PC-3 (cell line): Measurements from ENCODE around the gene FFAR1.

ENCODE experiments used
- EZH2phosphoT487 ChIP-seq: fragments of 300-600 bp; sonication (generic); IDR thresholded peaks from 2 replicates; pipeline ENCODE4 v1.6.1; 2018; ENCODE audit warnings: mild to moderate bottlenecking, antibody characterized with exemption, low read length, borderline replicate concordance
- TF ChIP-seq, protein P1 (sequence below): fragments of 300-600 bp; sonication (generic); conservative IDR thresholded peaks from 2 replicates; pipeline ENCODE4 v1.5.1; 2017; ENCODE audit warnings: antibody characterized with exemption, low read depth, mild to moderate bottlenecking, low read length

DNA sequence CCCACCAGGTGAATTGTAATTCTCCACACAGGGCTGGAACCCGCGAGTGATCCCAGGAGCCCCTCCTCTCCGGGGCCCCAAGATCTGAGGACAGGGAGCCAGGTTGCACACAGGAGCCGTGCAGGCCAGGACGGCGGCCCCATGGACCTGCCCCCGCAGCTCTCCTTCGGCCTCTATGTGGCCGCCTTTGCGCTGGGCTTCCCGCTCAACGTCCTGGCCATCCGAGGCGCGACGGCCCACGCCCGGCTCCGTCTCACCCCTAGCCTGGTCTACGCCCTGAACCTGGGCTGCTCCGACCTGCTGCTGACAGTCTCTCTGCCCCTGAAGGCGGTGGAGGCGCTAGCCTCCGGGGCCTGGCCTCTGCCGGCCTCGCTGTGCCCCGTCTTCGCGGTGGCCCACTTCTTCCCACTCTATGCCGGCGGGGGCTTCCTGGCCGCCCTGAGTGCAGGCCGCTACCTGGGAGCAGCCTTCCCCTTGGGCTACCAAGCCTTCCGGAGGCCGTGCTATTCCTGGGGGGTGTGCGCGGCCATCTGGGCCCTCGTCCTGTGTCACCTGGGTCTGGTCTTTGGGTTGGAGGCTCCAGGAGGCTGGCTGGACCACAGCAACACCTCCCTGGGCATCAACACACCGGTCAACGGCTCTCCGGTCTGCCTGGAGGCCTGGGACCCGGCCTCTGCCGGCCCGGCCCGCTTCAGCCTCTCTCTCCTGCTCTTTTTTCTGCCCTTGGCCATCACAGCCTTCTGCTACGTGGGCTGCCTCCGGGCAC, 3.9 kb downstream of the FFAR1 start:
- TF ChIP-seq, protein P1, sequence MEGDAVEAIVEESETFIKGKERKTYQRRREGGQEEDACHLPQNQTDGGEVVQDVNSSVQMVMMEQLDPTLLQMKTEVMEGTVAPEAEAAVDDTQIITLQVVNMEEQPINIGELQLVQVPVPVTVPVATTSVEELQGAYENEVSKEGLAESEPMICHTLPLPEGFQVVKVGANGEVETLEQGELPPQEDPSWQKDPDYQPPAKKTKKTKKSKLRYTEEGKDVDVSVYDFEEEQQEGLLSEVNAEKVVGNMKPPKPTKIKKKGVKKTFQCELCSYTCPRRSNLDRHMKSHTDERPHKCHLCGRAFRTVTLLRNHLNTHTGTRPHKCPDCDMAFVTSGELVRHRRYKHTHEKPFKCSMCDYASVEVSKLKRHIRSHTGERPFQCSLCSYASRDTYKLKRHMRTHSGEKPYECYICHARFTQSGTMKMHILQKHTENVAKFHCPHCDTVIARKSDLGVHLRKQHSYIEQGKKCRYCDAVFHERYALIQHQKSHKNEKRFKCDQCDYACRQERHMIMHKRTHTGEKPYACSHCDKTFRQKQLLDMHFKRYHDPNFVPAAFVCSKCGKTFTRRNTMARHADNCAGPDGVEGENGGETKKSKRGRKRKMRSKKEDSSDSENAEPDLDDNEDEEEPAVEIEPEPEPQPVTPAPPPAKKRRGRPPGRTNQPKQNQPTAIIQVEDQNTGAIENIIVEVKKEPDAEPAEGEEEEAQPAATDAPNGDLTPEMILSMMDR, result no peak
- TF ChIP-seq EZH2phosphoT487, result no peak
